Measurements from ENCODE around the gene ZSCAN2. TPM values are rescaled to one million over a fixed set of nuclear protein-coding genes. Genes with fewer than 3 reads are reported as not detected.

Gene ZSCAN2
- total and polyA plus RNA-seq, 4 donors = 9.7 to 16.2 (median 14.0) TPM

DNA sequence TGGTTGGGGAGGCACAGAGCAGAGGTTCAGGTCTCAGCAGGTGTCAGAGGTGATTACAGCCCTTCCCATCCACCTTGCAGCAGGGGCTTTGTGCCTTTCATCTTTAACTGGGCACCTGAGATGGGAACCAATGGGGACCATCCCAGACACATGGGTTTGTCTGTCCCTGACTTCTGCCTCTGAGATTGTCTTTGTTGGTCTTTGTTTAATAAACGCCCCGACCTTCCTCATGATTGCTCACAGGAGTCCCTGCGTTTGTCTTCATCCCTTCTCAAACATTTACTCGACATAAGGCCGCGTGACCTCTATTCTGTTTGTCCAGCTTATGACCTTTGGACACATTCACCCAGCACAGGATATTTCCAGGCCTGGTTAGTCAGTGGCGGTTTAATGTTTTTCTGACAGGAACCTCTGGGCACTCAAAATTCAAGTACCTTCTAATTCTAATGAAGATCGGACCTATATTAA is 5.9 kb downstream of the ZSCAN2 start:
- Histone ChIP-seq H3K36me3 (ENCODE audit: control insufficient read depth, insufficient read depth, low read length) (peaks cover 34% of the 10 kb centered on the region), H3K4me1 (ENCODE audit: control insufficient read depth, insufficient read depth, low read length) (peaks cover 14% of the 10 kb centered on the region), H3K4me3 (ENCODE audit: low read depth, low read length) (no peak overlapping the region)

DNA sequence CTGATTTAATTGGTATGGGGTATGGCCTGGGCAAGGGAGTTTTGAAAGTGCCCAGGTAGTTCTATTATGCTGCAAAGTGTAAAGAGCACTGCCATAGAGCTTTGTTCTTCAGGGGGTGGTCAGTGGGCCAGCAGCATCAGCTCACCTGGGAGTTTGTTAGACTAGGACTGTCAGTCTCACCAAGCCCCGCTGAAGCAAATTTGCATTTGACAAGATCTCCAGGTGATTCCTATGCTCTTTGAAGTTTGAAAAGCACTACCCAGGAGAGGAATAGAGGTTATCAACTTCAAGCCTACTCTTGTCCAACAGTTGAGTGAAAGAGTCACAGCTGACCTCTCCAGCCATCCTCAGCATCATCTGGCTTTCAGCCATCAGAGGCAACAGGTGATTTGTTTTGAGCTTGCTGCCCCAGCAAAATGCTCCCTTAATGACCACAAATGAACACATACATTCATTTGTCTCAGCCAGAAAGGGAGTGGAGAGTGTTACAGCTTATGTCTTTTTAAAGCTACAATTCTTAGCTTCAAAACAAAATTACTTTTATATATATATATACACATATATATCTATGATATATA is 8.0 kb downstream of the ZSCAN2 start:
- H3K4me1 ChIP-seq (ENCODE audit: control insufficient read depth, insufficient read depth, low read length) = peaks cover 5% of the 10 kb centered on the region
- no peaks in the 10 kb centered on the region for H3K27me3 ChIP-seq (ENCODE audit: control insufficient read depth, insufficient read depth, low read length)
- WGBS (ENCODE audit: insufficient coverage) = no CpG with 5 or more reads among the region's 1 CpG

More for the DNA sequence above, 5.9 kb downstream of the ZSCAN2 start:
- 85% methylated on average over 5 of the region's 8 CpGs for WGBS (ENCODE audit: insufficient coverage)
- H3K9me3 ChIP-seq (ENCODE audit: control insufficient read depth, insufficient read depth, low read length) = no peaks in the 10 kb centered on the region
- H3K27me3 ChIP-seq (ENCODE audit: control insufficient read depth, insufficient read depth, low read length) = no peaks in the 10 kb centered on the region
- DNase-seq (ENCODE audit: low read depth in 4 of 6, low spot score in 6 of 6) = no peak
- no peak overlapping the region for H3K27ac ChIP-seq (ENCODE audit: low read depth, low read length)

DNA sequence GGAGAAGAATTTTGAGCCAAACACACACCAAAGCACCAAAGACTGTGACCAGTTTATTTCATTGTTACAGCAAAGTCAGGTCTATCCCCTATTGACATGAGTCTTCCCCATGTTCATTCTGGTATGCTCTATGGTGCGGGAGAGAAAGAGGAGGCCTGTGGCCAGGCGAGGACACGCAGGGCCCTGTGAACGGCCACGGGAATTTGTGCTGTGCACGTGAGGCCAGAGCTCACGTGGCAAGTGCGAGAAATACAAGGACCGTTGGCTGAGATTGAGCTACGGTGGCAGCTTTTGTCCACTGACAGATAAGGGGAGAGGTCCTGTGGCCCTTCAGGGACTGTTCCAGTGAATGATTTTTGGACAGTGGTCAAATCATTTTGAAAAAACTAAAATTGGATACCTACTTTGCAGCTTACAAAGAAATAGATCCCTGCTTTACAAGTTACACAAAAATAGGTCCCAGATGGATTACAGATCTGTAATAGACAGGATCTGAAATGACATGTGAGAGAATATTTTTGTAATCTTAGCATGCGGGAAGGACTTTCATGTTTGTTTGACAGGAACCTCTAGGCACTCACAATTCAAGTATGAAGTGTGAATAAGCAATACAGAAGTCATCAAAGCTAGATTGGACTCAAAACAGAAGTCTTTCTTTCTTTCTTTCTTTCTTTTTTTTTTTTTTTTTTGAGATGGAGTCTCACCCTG is 9.2 kb downstream of the ZSCAN2 start:
- DNase-seq (ENCODE audit: low read depth in 4 of 6, low spot score in 6 of 6) = no peak
- no peak overlapping the region for H3K4me3 ChIP-seq (ENCODE audit: low read depth, low read length)
- 88% methylated on average over 10 of the region's 11 CpGs for WGBS (ENCODE audit: insufficient coverage)
- no peaks in the 10 kb centered on the region for H3K27me3 ChIP-seq (ENCODE audit: control insufficient read depth, insufficient read depth, low read length)
- H3K9me3 ChIP-seq (ENCODE audit: control insufficient read depth, insufficient read depth, low read length) = no peaks in the 10 kb centered on the region
- no peaks in the 10 kb centered on the region for H3K4me1 ChIP-seq (ENCODE audit: control insufficient read depth, insufficient read depth, low read length)
- peaks cover 30% of the 10 kb centered on the region for H3K36me3 ChIP-seq (ENCODE audit: control insufficient read depth, insufficient read depth, low read length)
- H3K27ac ChIP-seq (ENCODE audit: low read depth, low read length) = no peak overlapping the region

More for the DNA sequence above, 8.0 kb downstream of the ZSCAN2 start:
- peaks cover 34% of the 10 kb centered on the region for H3K36me3 ChIP-seq (ENCODE audit: control insufficient read depth, insufficient read depth, low read length)
- DNase-seq (ENCODE audit: low read depth in 4 of 6, low spot score in 6 of 6) = no peak
- no peak overlapping the region for H3K4me3 ChIP-seq (ENCODE audit: low read depth, low read length)
- no peak overlapping the region for H3K27ac ChIP-seq (ENCODE audit: low read depth, low read length)
- no peaks in the 10 kb centered on the region for H3K9me3 ChIP-seq (ENCODE audit: control insufficient read depth, insufficient read depth, low read length)

DNA sequence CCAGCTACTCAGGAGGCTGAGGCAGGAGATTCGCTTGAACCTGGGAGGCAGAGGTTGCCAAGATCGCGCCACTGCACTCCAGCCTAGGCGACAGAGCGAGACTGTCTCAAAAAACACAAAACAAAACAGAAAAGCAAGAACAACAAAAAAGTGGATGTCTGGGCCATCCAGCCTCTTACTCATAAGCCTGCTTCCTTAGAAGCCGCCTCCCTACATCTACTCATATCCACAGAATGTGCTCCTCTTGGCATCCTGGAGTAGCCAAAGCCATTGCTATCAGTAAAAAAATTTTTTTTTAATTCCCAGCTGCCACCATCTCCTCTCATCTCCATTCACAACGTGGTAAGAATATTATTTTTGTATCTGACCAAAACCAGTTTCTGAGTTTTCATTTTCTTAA is 10.8 kb downstream of the ZSCAN2 start:
- Histone ChIP-seq H3K27me3 (ENCODE audit: control insufficient read depth, insufficient read depth, low read length) (no peaks in the 10 kb centered on the region), H3K27ac (ENCODE audit: low read depth, low read length) (no peak overlapping the region), H3K4me3 (ENCODE audit: low read depth, low read length) (no peak overlapping the region), H3K4me1 (ENCODE audit: control insufficient read depth, insufficient read depth, low read length) (no peaks in the 10 kb centered on the region), H3K9me3 (ENCODE audit: control insufficient read depth, insufficient read depth, low read length) (no peaks in the 10 kb centered on the region), H3K36me3 (ENCODE audit: control insufficient read depth, insufficient read depth, low read length) (peaks cover 31% of the 10 kb centered on the region)
- no peak for DNase-seq (ENCODE audit: low read depth in 4 of 6, low spot score in 6 of 6)
- 97% methylated on average over 5 of the region's 7 CpGs for WGBS (ENCODE audit: insufficient coverage)

DNA sequence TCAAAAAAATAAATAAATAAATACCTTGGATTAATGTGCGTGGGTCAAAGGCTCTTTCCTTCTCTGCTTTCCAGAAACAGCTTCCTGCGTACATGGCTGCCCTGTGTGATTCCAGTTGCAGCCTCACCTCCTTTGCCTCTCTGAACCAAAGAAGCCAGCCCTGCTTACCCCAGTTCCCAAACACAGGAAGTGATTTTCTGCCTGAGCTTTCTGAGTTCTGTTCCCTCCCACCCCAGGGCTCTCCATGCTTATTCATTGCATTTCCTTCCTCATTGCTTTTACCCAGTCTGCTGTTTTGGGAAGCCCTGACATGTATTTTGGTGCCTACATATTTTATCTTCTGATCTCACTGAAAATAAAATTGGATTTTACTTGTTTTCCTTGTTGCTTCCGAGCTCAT is 15.4 kb downstream of the ZSCAN2 start:
- Histone ChIP-seq H3K4me1 (ENCODE audit: control insufficient read depth, insufficient read depth, low read length) (no peaks in the 10 kb centered on the region), H3K27ac (ENCODE audit: low read depth, low read length) (no peak overlapping the region), H3K27me3 (ENCODE audit: control insufficient read depth, insufficient read depth, low read length) (no peaks in the 10 kb centered on the region), H3K4me3 (ENCODE audit: low read depth, low read length) (no peak overlapping the region), H3K9me3 (ENCODE audit: control insufficient read depth, insufficient read depth, low read length) (peaks cover 7% of the 10 kb centered on the region), H3K36me3 (ENCODE audit: control insufficient read depth, insufficient read depth, low read length) (peaks cover 29% of the 10 kb centered on the region)
- DNase-seq (ENCODE audit: low read depth in 4 of 6, low spot score in 6 of 6) = no peak
- WGBS (ENCODE audit: insufficient coverage) = 94% methylated on average over 2 of the region's 3 CpGs

DNA sequence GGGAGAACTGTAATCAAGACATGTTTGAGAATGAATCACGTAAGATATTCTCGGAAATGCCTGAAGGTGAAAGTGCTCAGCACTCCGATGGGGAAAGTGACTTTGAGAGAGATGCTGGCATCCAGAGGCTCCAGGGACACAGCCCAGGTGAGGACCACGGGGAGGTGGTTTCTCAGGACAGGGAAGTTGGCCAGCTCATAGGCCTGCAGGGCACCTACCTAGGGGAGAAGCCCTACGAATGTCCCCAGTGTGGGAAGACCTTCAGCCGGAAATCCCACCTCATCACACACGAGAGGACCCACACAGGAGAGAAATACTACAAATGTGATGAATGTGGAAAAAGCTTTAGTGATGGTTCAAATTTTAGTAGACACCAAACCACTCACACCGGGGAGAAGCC is 19.8 kb downstream of the ZSCAN2 start:
- Histone ChIP-seq H3K4me3 (ENCODE audit: low read depth, low read length) (no peak overlapping the region), H3K27ac (ENCODE audit: low read depth, low read length) (no peak overlapping the region), H3K4me1 (ENCODE audit: control insufficient read depth, insufficient read depth, low read length) (no peaks in the 10 kb centered on the region), H3K9me3 (ENCODE audit: control insufficient read depth, insufficient read depth, low read length) (peaks cover 14% of the 10 kb centered on the region), H3K27me3 (ENCODE audit: control insufficient read depth, insufficient read depth, low read length) (no peaks in the 10 kb centered on the region), H3K36me3 (ENCODE audit: control insufficient read depth, insufficient read depth, low read length) (peaks cover 49% of the 10 kb centered on the region)
- WGBS (ENCODE audit: insufficient coverage) = 100% methylated on average over 4 of the region's 8 CpGs
- DNase-seq (ENCODE audit: low read depth in 4 of 6, low spot score in 6 of 6) = no peak

DNA sequence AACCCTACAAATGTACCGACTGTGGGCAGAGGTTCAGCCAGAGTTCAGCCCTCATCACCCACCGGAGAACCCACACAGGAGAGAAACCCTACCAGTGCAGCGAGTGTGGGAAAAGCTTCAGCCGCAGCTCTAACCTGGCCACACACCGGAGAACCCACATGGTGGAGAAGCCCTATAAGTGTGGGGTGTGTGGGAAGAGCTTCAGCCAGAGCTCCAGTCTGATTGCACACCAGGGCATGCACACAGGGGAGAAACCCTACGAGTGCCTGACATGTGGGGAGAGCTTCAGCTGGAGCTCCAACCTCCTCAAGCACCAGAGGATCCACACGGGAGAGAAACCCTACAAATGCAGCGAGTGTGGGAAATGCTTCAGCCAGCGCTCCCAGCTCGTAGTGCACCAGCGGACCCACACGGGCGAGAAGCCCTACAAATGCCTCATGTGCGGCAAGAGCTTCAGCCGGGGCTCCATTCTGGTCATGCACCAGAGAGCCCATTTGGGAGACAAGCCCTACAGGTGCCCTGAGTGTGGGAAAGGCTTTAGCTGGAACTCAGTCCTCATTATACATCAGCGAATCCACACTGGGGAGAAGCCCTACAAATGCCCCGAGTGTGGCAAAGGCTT is 20.7 kb downstream of the ZSCAN2 start:
- no peak for DNase-seq (ENCODE audit: low read depth in 4 of 6, low spot score in 6 of 6)
- Histone ChIP-seq H3K4me3 (ENCODE audit: low read depth, low read length) (no peak overlapping the region), H3K36me3 (ENCODE audit: control insufficient read depth, insufficient read depth, low read length) (peaks cover 49% of the 10 kb centered on the region), H3K9me3 (ENCODE audit: control insufficient read depth, insufficient read depth, low read length) (peaks cover 14% of the 10 kb centered on the region), H3K4me1 (ENCODE audit: control insufficient read depth, insufficient read depth, low read length) (no peaks in the 10 kb centered on the region), H3K27me3 (ENCODE audit: control insufficient read depth, insufficient read depth, low read length) (no peaks in the 10 kb centered on the region), H3K27ac (ENCODE audit: low read depth, low read length) (no peak overlapping the region)
- WGBS (ENCODE audit: insufficient coverage) = 98% methylated on average over 10 of the region's 17 CpGs

DNA sequence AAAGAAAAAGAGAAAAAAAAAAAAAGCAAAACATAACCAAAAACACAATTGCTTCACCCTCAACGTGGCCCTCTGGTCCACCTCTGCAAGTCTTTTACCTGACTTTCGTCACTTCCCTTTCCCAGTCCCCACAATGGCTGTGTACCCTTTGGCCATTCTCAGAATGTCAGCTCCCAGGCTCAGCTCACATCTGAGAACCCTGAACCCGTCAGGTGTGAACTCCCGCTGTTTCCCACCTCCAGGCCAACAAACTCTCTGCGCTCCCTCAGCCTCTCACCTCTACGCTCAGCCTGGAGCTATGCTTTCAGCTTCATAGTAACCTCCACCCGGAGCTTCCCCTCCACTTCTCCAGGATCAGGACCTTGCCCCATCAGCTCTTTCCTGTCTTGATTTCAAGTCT is 23.6 kb downstream of the ZSCAN2 start:
- WGBS (ENCODE audit: insufficient coverage) = 92% methylated on average over 6 of the region's 7 CpGs
- DNase-seq (ENCODE audit: low read depth in 4 of 6, low spot score in 6 of 6) = no peak
- no peak overlapping the region for H3K4me3 ChIP-seq (ENCODE audit: low read depth, low read length)
- H3K36me3 ChIP-seq (ENCODE audit: control insufficient read depth, insufficient read depth, low read length) = peaks cover 46% of the 10 kb centered on the region
- H3K27ac ChIP-seq (ENCODE audit: low read depth, low read length) = no peak overlapping the region
- H3K27me3 ChIP-seq (ENCODE audit: control insufficient read depth, insufficient read depth, low read length) = no peaks in the 10 kb centered on the region
- H3K9me3 ChIP-seq (ENCODE audit: control insufficient read depth, insufficient read depth, low read length) = peaks cover 14% of the 10 kb centered on the region
- no peaks in the 10 kb centered on the region for H3K4me1 ChIP-seq (ENCODE audit: control insufficient read depth, insufficient read depth, low read length)

DNA sequence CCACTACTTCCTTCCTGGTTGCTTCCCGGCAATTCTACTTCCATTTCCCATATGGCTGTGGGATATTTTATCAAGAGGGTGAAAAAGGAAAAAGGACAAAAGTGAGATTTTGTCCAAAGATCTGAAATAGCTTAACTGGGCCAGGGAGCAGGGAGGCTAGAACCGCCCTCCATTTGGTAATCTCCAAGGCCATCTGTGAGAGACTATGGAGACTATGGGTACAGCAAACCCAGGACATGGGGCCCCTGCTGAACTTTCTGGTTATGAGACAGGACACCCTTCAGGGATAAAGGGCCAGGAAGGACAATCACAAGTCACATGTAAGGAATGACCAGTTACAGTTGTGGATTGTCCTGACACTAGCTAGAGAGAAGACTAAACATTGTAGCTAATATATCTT is 24.3 kb downstream of the ZSCAN2 start:
- H3K27me3 ChIP-seq (ENCODE audit: control insufficient read depth, insufficient read depth, low read length) = no peaks in the 10 kb centered on the region
- H3K4me3 ChIP-seq (ENCODE audit: low read depth, low read length) = no peak overlapping the region
- peaks cover 3% of the 10 kb centered on the region for H3K4me1 ChIP-seq (ENCODE audit: control insufficient read depth, insufficient read depth, low read length)
- H3K36me3 ChIP-seq (ENCODE audit: control insufficient read depth, insufficient read depth, low read length) = peaks cover 46% of the 10 kb centered on the region
- peaks cover 14% of the 10 kb centered on the region for H3K9me3 ChIP-seq (ENCODE audit: control insufficient read depth, insufficient read depth, low read length)
- DNase-seq (ENCODE audit: low read depth in 4 of 6, low spot score in 6 of 6) = no peak
- H3K27ac ChIP-seq (ENCODE audit: low read depth, low read length) = no peak overlapping the region
- 100% methylated on average over 1 of the region's 2 CpGs for WGBS (ENCODE audit: insufficient coverage)

Data from spinal cord (tissue), 10 donors.